Activated naive CD4-positive, alpha-beta T cell treated with anti-CD3 and anti-CD28 coated beads for 36 hours (primary cell): ENCODE measurements around the gene SFTPA2. TPM values are rescaled to one million over a fixed set of nuclear protein-coding genes. Genes with fewer than 3 reads are reported as not detected.
A peak's percentile ranks its signal among the peaks of the same experiment; 100 is the strongest.
"Not testable (repeated sequence)": the region's sequence is repeated elsewhere in the genome, so short reads cannot be mapped to it uniquely, and the experiment has no call there.

Experiments used
- CTCF ChIA-PET: fragments of 350-600 bp; sonication (Branson Sonifier 250); formaldehyde crosslinking; loops from one replicate; lab custom pipeline; 2021; ENCODE audit warnings: antibody characterized with exemption; lab: Charles Lee
- DNase-seq: peaks from one replicate; pipeline ENCODE4 v3.0.0-alpha.2; 2020
- H3K27ac Mint-ChIP-seq: one replicate; pipeline ENCODE4 v1.8.0; 2021; ENCODE audit warnings: mild to moderate bottlenecking, mixed read lengths
- H3K27me3 Mint-ChIP-seq: one replicate; pipeline ENCODE4 v1.8.0; 2021; ENCODE audit warnings: low read depth, mixed read lengths
- H3K36me3 Mint-ChIP-seq: one replicate; pipeline ENCODE4 v1.8.0; 2021; ENCODE audit warnings: low read depth, mixed read lengths
- H3K4me1 Mint-ChIP-seq: one replicate; pipeline ENCODE4 v1.8.0; 2021; ENCODE audit warnings: low read depth, mixed read lengths
- H3K4me3 Mint-ChIP-seq: one replicate; pipeline ENCODE4 v1.8.0; 2021; ENCODE audit warnings: mild to moderate bottlenecking, moderate library complexity, mixed read lengths
- H3K9me3 Mint-ChIP-seq: one replicate; pipeline ENCODE4 v1.8.0; 2021; ENCODE audit warnings: mixed read lengths
- intact Hi-C: fragments of 100-400 bp; cut with micrococcal nuclease; formaldehyde crosslinking; loops from one replicate; pipeline ENCODE4 v1.15.1; 2023
- total RNA-seq, 2 experiments: library from RNA; stranded (reverse); gene quantifications; one replicate each; pipeline ENCODE4 v1.2.3, GENCODE V29; 2021

SFTPA2 gene
- total RNA-seq, 2 experiments from 2014 or later: not detected

DNA sequence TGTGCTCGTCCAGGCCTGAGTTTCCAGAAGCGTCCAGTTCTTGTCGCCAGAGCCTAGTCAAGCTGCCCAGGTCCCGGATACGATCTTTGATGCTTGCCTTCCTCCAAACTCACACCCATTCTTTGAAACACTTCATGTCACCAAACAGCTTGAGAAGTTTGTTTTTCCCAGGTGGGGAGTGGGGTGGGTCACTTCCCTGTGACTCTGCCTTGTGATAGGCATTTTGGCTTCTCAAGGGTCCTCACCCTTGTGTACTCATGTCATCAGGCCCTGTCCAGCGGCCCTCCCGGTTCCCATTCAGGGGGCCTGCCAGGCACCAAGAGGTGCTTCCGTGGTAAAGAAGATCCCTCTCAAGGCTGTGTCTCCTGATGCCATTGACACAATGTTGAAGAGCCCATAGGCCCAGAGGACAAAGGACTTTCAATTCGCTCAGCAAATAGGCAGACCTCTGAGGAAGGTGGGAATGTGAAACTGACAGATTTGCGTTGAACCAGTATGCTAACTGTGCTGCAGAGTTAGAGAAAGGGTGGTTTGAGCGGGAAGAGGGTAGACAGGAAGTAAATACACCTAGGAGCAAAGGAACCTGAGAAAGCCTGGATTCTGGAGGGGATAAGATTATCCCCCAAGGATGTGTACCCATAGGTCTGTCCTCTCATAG is 25.8 kb upstream of the SFTPA2 start:
- CTCF ChIA-PET: interaction anchor here (1.8 kb wide), 1 partner anchor 24 kb away, joined by 4 read pairs; no protein-coding TSS in a partner anchor
- intact Hi-C loops: no loop called here
- DNase-seq: no peak
- Mint-ChIP-seq H3K27me3 (peaks cover 14% of the 10 kb centered on the region), H3K27ac (no peak overlapping the region), H3K4me1 (peaks cover 4% of the 10 kb centered on the region), H3K9me3 (no peaks in the 10 kb centered on the region), H3K36me3 (no peaks in the 10 kb centered on the region), H3K4me3 (no peak overlapping the region)

DNA sequence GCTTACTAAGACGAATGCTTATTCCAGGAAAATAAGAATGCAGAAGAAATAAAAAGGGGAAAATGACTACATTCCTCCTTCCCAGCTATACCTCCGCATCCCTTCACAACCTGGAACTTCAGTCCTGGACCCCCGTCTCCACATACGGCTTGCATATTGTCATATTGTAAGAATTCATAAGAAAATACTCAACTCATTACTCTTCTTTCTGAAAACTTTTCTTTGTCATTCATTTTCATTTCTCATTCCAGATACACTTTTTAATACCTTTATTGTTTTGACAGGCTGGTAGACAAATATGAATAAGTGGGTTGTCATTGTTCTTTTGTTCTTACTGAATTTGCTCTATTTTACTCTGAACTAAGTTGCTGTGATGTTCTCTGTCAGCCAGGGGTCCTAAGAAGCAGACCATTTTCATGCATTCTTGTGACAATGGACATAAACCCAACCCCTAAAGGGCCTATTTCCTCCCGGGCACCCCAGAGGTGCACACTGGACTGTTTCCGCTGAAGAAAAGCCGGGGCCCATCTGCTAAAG is 23.3 kb upstream of the SFTPA2 start:
- Mint-ChIP-seq H3K4me3 (no peak overlapping the region), H3K27me3 (peaks cover 14% of the 10 kb centered on the region), H3K27ac (no peak overlapping the region), H3K36me3 (no peaks in the 10 kb centered on the region), H3K4me1 (peaks cover 4% of the 10 kb centered on the region), H3K9me3 (no peaks in the 10 kb centered on the region)
- DNase-seq: no peak
- CTCF ChIA-PET: interaction anchor here (0.7 kb wide), 1 partner anchor 84 kb away, joined by 3 read pairs; no protein-coding TSS in a partner anchor
- intact Hi-C loops: no loop called here

GRCh38 chr10:79582954-79583353 is 22.7 kb upstream of the SFTPA2 start:
- H3K36me3 Mint-ChIP-seq, intact Hi-C loops, CTCF ChIA-PET, H3K4me1 Mint-ChIP-seq, H3K9me3 Mint-ChIP-seq, DNase-seq, H3K27ac Mint-ChIP-seq, H3K4me3 Mint-ChIP-seq: not testable (repeated sequence)
- peaks cover 13% of the 10 kb centered on the region for H3K27me3 Mint-ChIP-seq

DNA sequence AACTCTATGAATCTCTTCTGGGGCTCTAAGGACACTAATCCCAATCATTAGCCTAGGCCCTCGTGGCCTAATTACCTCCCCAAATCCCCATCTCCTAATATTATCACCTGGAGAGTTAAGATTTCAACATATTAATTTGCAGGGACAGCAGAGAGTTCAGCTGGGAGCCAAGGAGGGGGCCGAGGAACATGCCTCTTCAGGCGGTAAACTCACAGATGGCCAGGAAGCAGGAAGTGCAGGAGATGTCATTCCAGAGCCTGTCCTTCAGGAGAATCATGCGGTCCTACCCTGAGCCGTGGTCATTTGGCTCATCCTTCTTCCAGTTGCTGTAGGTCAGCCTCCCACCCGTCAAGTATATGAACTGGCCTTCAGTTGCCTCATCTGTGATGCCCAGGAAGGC is 21.9 kb upstream of the SFTPA2 start:
- intact Hi-C loops: no loop called here
- H3K9me3 Mint-ChIP-seq: no peaks in the 10 kb centered on the region
- H3K27me3 Mint-ChIP-seq: peaks cover 13% of the 10 kb centered on the region
- CTCF ChIA-PET: no interaction called here
- no peak overlapping the region for H3K27ac Mint-ChIP-seq
- DNase-seq: no peak
- peaks cover 4% of the 10 kb centered on the region for H3K4me1 Mint-ChIP-seq
- no peak overlapping the region for H3K4me3 Mint-ChIP-seq
- H3K36me3 Mint-ChIP-seq: no peaks in the 10 kb centered on the region

- H3K27me3 Mint-ChIP-seq: peaks cover 13% of the 10 kb centered on the region
- no peaks in the 10 kb centered on the region for H3K9me3 Mint-ChIP-seq
- H3K27ac Mint-ChIP-seq: no peak overlapping the region
- H3K36me3 Mint-ChIP-seq: no peaks in the 10 kb centered on the region
- intact Hi-C loops: no loop called here
- CTCF ChIA-PET: no interaction called here
- DNase-seq: no peak
- peaks cover 4% of the 10 kb centered on the region for H3K4me1 Mint-ChIP-seq
- H3K4me3 Mint-ChIP-seq: no peak overlapping the region
Measured at GRCh38 chr10:79581044-79581443, 20.8 kb upstream of the SFTPA2 start.

GRCh38 chr10:79579361-79579760 is 19.2 kb upstream of the SFTPA2 start:
- no peak for DNase-seq
- intact Hi-C loops: no loop called here
- Mint-ChIP-seq H3K9me3 (peaks cover 3% of the 10 kb centered on the region), H3K36me3 (no peaks in the 10 kb centered on the region), H3K27ac (no peak overlapping the region), H3K4me1 (peaks cover 4% of the 10 kb centered on the region), H3K27me3 (peaks cover 21% of the 10 kb centered on the region), H3K4me3 (no peak overlapping the region)
- CTCF ChIA-PET: no interaction called here

DNA sequence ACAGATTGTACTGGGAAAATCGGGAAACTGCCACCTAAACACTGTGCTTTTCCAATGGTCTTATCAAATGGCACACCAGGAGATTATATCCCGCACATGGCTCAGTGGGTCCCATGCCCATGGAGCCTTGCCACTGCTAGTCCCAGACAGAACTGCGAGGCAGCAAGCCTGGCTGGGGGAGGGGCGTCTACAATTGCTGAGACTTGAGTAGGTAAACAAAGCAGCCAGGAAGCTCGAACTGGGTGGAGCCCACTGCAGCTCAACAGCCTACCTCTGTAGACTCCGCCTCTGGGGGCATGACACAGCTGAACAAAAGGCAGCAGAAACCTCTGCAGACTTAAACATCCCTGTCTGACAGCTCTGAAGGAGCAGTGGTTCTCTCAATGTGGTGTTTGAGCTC is 10.4 kb upstream of the SFTPA2 start:
- H3K4me3 Mint-ChIP-seq, H3K36me3 Mint-ChIP-seq, H3K9me3 Mint-ChIP-seq, intact Hi-C loops, H3K27ac Mint-ChIP-seq, CTCF ChIA-PET, H3K4me1 Mint-ChIP-seq, DNase-seq: not testable (repeated sequence)
- H3K27me3 Mint-ChIP-seq: peaks cover 60% of the 10 kb centered on the region

GRCh38 chr10:79563426-79563825 is 3.2 kb upstream of the SFTPA2 start:
- H3K36me3 Mint-ChIP-seq: no peaks in the 10 kb centered on the region
- H3K4me1 Mint-ChIP-seq: peaks cover 6% of the 10 kb centered on the region
- intact Hi-C loops: loop anchor here (2.0 kb wide), 1 partner anchor 483 kb away; no protein-coding TSS in a partner anchor
- H3K27ac Mint-ChIP-seq: no peak overlapping the region
- H3K4me3 Mint-ChIP-seq: no peak overlapping the region
- no peaks in the 10 kb centered on the region for H3K9me3 Mint-ChIP-seq
- CTCF ChIA-PET: interaction anchor here (0.6 to 2.2 kb wide), 5 partner anchors 8 to 696 kb away, joined by 3 to 6 read pairs (median 3); no protein-coding TSS in a partner anchor
- no peak for DNase-seq
- peaks cover 18% of the 10 kb centered on the region for H3K27me3 Mint-ChIP-seq

GRCh38 chr10:79562135-79562756 is 2.0 kb upstream of the SFTPA2 start:
- peaks cover 12% of the 10 kb centered on the region for H3K27me3 Mint-ChIP-seq
- H3K36me3 Mint-ChIP-seq: no peaks in the 10 kb centered on the region
- DNase-seq: peak; percentile 81
- CTCF ChIA-PET: interaction anchor here (1.8 to 2.2 kb wide), 2 partner anchors 25 to 46 kb away, joined by 4 to 6 read pairs; no protein-coding TSS in a partner anchor
- H3K27ac Mint-ChIP-seq: no peak overlapping the region
- intact Hi-C loops: loop anchor here (1.0 to 2.0 kb wide), 3 partner anchors 47 to 485 kb away; no protein-coding TSS in a partner anchor
- H3K9me3 Mint-ChIP-seq: no peaks in the 10 kb centered on the region
- peaks cover 6% of the 10 kb centered on the region for H3K4me1 Mint-ChIP-seq
- H3K4me3 Mint-ChIP-seq: no peak overlapping the region

GRCh38 chr10:79561257-79561656 is 1.1 kb upstream of the SFTPA2 start:
- H3K9me3 Mint-ChIP-seq: no peaks in the 10 kb centered on the region
- intact Hi-C loops: no loop called here
- CTCF ChIA-PET: interaction anchor here (0.8 to 2.2 kb wide), 2 partner anchors 26 to 367 kb away, joined by 3 to 4 read pairs; no protein-coding TSS in a partner anchor
- no peak for DNase-seq
- no peak overlapping the region for H3K4me3 Mint-ChIP-seq
- no peaks in the 10 kb centered on the region for H3K36me3 Mint-ChIP-seq
- peaks cover 8% of the 10 kb centered on the region for H3K27me3 Mint-ChIP-seq
- no peak overlapping the region for H3K27ac Mint-ChIP-seq
- H3K4me1 Mint-ChIP-seq: peaks cover 6% of the 10 kb centered on the region

DNA sequence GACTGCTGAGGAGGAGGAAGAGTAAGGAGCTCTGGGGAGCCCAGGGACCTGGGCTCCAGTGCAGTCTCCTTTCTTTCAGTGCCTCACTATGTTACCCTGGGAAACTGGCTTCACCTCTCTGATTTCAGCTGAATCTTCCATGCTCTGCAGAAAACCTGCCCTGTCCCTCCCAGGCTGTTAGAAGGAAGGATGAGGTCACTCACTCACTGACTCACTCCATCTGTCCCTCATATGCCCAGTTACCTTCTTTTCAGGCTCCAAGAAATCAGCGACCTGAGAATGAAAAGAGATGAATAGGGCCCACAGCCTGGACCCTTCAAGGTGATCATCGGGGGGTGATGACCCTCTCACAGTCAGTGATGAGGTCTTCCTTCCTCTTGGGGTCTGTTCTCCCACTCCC is 481 bp downstream of the SFTPA2 start:
- H3K4me1 Mint-ChIP-seq: peaks cover 6% of the 10 kb centered on the region
- peaks cover 8% of the 10 kb centered on the region for H3K27me3 Mint-ChIP-seq
- H3K27ac Mint-ChIP-seq: no peak overlapping the region
- H3K9me3 Mint-ChIP-seq: no peaks in the 10 kb centered on the region
- intact Hi-C loops: no loop called here
- no peak overlapping the region for H3K4me3 Mint-ChIP-seq
- CTCF ChIA-PET: interaction anchor here (0.6 kb wide), 1 partner anchor 1103 kb away, joined by 3 read pairs; no protein-coding TSS in a partner anchor
- DNase-seq: no peak
- H3K36me3 Mint-ChIP-seq: no peaks in the 10 kb centered on the region

GRCh38 chr10:79556961-79557360 is 3.2 kb downstream of the SFTPA2 start:
- DNase-seq, H3K4me1 Mint-ChIP-seq, H3K27me3 Mint-ChIP-seq, H3K4me3 Mint-ChIP-seq, H3K27ac Mint-ChIP-seq, H3K36me3 Mint-ChIP-seq, intact Hi-C loops, H3K9me3 Mint-ChIP-seq: not testable (repeated sequence)
- CTCF ChIA-PET: interaction anchor here (0.6 kb wide), 1 partner anchor 457 kb away, joined by 3 read pairs; no protein-coding TSS in a partner anchor
